ENCODE results near the gene CALML5.

- TF ChIP-seq CTCF (IDR thresholded peaks at IDR 0.05; ENCODE audit: low read depth, low read length): no peak
- no peak for TF ChIP-seq EZH2phosphoT487 (IDR thresholded peaks at IDR 0.05; ENCODE audit: low read depth)
These were observed 41.5 kb upstream of the CALML5 start for GRCh38 chr10:5540891-5541290.
